ENCODE results near the gene XPO5.
"Not testable (repeated sequence)": the region's sequence is repeated elsewhere in the genome, so short reads cannot be mapped to it uniquely, and the experiment has no call there.

The XPO5 gene

DNA sequence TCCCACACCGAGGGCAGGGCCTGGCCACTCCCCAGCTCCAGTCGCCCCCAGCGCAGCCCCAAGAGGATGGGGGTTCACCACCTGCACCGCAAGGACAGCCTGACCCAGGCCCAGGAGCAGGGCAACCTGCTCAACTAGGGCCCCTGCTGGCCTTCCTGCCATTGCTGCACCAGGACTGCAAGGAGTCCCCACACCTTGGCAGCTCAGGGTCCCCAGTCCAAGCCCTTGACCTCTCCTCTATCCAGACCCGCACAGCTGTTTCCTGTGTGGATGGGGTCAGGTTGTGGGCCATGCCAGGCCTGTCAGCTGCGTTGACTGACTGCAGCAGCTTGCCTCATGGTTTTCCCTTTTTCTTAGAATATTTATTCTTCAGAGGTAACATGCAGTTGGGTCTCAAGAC is 70.1 kb downstream of the XPO5 start:
- no peak for TF ChIP-seq CTCF (IDR thresholded peaks at IDR 0.05; ENCODE audit: low read depth, low read length, missing control alignments)
- no peak overlapping the region for H3K4me3 ChIP-seq (replicated peaks; ENCODE audit: low read depth, low read length)
- no peak for DNase-seq (ENCODE audit: extremely low read depth, low read depth)

- DNase-seq (ENCODE audit: extremely low read depth, low read depth) = no peak
- no peak for TF ChIP-seq CTCF (IDR thresholded peaks at IDR 0.05; ENCODE audit: low read depth, low read length, missing control alignments)
- no peak overlapping the region for H3K4me3 ChIP-seq (replicated peaks; ENCODE audit: low read depth, low read length)
These were observed 70.9 kb downstream of the XPO5 start for GRCh38 chr6:43504756-43505593.

DNA sequence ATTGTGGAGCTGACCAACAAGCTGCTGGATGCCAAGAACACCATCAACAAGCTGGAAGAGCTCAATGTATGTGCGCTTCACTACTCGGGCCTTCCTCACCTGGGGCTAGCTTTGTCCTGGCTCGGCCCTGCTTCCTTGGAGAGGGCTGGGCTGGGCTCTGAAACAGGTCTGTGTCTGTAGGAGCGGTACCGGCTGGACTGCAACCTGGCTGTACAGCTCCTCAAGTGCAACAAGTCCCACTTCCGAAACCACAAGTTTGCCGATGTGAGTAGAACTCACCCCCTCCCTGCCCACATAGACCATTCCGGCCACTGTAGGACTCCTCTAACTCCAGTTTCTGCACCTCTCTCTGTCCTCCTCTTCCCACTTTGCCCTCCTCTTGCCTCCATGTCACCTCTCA is 72.4 kb downstream of the XPO5 start:
- DNase-seq (ENCODE audit: extremely low read depth, low read depth) = no peak
- no peak for TF ChIP-seq CTCF (IDR thresholded peaks at IDR 0.05; ENCODE audit: low read depth, low read length, missing control alignments)
- no peak overlapping the region for H3K4me3 ChIP-seq (replicated peaks; ENCODE audit: low read depth, low read length)

GRCh38 chr6:43502666-43503065 is 73.2 kb downstream of the XPO5 start:
- no peak overlapping the region for H3K4me3 ChIP-seq (replicated peaks; ENCODE audit: low read depth, low read length)
- DNase-seq (ENCODE audit: extremely low read depth, low read depth) = no peak
- no peak for TF ChIP-seq CTCF (IDR thresholded peaks at IDR 0.05; ENCODE audit: low read depth, low read length, missing control alignments)

- DNase-seq (ENCODE audit: extremely low read depth, low read depth) = no peak
These were observed 74.9 kb downstream of the XPO5 start for GRCh38 chr6:43500921-43501320.

GRCh38 chr6:43499028-43499815 is 76.6 kb downstream of the XPO5 start:
- H3K4me3 ChIP-seq (replicated peaks; ENCODE audit: low read depth, low read length) = no peak overlapping the region
- DNase-seq (ENCODE audit: extremely low read depth, low read depth) = no peak
- no peak for TF ChIP-seq CTCF (IDR thresholded peaks at IDR 0.05; ENCODE audit: low read depth, low read length, missing control alignments)

More at GRCh38 chr6:43500921-43501320, 74.9 kb downstream of the XPO5 start:
- no peak overlapping the region for H3K4me3 ChIP-seq (replicated peaks; ENCODE audit: low read depth, low read length)
- TF ChIP-seq CTCF (IDR thresholded peaks at IDR 0.05; ENCODE audit: low read depth, low read length, missing control alignments) = no peak

DNA sequence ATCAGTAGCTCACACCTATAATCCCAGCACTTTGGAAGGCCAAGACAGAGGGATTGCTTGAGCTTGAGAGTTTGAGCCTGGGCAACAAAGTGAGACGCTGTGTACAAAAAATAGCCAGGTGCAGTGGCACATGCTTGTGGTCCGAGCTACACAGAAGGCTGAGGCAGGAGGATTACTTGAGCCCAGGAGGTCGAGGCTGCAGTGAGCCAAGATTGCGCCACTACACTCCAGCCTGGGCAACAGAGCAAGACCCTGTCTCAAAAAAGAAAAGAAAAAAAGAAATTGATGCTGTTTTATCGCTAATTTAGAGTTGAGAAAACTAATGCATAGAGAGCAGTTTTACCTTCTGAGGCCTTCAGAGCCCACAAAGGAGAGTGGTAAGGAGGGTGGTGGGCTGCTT is 77.5 kb downstream of the XPO5 start:
- DNase-seq (ENCODE audit: extremely low read depth, low read depth); H3K4me3 ChIP-seq (replicated peaks; ENCODE audit: low read depth, low read length): not testable (repeated sequence)
